Measurements from ENCODE around the gene TAS2R5. TPM values are rescaled to one million over a fixed set of nuclear protein-coding genes. Genes with fewer than 3 reads are reported as not detected.

Gene TAS2R5, protein sequence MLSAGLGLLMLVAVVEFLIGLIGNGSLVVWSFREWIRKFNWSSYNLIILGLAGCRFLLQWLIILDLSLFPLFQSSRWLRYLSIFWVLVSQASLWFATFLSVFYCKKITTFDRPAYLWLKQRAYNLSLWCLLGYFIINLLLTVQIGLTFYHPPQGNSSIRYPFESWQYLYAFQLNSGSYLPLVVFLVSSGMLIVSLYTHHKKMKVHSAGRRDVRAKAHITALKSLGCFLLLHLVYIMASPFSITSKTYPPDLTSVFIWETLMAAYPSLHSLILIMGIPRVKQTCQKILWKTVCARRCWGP
- 0.33 TPM for polyA plus RNA-seq (2012; ENCODE audit: insufficient read length, low read depth)

- no peak for TF ChIP-seq TAF1 (IDR thresholded peaks at IDR 0.05; ENCODE audit: borderline replicate concordance, insufficient read depth, low read length)
- no peak for TF ChIP-seq SIN3A (IDR thresholded peaks at IDR 0.05; ENCODE audit: borderline replicate concordance, insufficient read depth, low read length)
- TF ChIP-seq FOXP2 (optimal IDR thresholded peaks at IDR 0.05; ENCODE audit: borderline replicate concordance, extremely low read depth, extremely low read length, insufficient read depth), result no peak
- TF ChIP-seq POLR2AphosphoS5 (IDR thresholded peaks at IDR 0.05; ENCODE audit: low read depth, low read length), result no peak
- TF ChIP-seq, protein P1, sequence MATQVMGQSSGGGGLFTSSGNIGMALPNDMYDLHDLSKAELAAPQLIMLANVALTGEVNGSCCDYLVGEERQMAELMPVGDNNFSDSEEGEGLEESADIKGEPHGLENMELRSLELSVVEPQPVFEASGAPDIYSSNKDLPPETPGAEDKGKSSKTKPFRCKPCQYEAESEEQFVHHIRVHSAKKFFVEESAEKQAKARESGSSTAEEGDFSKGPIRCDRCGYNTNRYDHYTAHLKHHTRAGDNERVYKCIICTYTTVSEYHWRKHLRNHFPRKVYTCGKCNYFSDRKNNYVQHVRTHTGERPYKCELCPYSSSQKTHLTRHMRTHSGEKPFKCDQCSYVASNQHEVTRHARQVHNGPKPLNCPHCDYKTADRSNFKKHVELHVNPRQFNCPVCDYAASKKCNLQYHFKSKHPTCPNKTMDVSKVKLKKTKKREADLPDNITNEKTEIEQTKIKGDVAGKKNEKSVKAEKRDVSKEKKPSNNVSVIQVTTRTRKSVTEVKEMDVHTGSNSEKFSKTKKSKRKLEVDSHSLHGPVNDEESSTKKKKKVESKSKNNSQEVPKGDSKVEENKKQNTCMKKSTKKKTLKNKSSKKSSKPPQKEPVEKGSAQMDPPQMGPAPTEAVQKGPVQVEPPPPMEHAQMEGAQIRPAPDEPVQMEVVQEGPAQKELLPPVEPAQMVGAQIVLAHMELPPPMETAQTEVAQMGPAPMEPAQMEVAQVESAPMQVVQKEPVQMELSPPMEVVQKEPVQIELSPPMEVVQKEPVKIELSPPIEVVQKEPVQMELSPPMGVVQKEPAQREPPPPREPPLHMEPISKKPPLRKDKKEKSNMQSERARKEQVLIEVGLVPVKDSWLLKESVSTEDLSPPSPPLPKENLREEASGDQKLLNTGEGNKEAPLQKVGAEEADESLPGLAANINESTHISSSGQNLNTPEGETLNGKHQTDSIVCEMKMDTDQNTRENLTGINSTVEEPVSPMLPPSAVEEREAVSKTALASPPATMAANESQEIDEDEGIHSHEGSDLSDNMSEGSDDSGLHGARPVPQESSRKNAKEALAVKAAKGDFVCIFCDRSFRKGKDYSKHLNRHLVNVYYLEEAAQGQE (IDR thresholded peaks at IDR 0.05; ENCODE audit: insufficient read depth in 1 of 2, low read depth in 2 of 2, low read length in 2 of 2), result no peak
Observed at GRCh38 chr7:141789917-141790316, at the start of gene TAS2R5. Gene TAS2R5, plus strand, starts transcription at chr7:141790217. Its CDS starts 145 bp downstream, at chr7:141790362.

DNA sequence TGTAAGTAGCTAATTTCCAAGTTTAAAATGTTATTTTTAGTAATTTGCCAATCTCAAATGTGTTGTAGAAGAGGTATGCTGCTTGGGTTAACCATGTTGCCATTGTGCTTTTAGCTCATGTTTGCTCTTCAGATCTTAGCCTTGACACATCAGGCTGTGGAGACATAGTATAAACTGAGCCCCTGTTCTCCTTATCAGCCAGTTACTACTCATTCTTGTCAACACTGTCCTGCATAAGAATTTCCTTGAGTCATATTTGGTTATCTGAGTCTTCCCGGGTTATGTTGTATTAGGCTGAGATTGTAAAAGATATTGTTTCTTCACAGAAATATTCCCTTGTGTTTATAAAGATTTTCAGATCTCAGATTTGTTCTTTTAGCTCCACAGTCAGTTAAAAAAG, 47.8 kb upstream of the TAS2R5 start:
- TF ChIP-seq SIN3A (IDR thresholded peaks at IDR 0.05; ENCODE audit: borderline replicate concordance, insufficient read depth, low read length), result no peak
- TF ChIP-seq TAF1 (IDR thresholded peaks at IDR 0.05; ENCODE audit: borderline replicate concordance, insufficient read depth, low read length), result no peak
- no peak for TF ChIP-seq POLR2AphosphoS5 (IDR thresholded peaks at IDR 0.05; ENCODE audit: low read depth, low read length)

- TF ChIP-seq POLR2AphosphoS5 (IDR thresholded peaks at IDR 0.05; ENCODE audit: low read depth, low read length), result no peak
- TF ChIP-seq FOXP2 (optimal IDR thresholded peaks at IDR 0.05; ENCODE audit: borderline replicate concordance, extremely low read depth, extremely low read length, insufficient read depth), result no peak
- no peak for TF ChIP-seq TAF1 (IDR thresholded peaks at IDR 0.05; ENCODE audit: borderline replicate concordance, insufficient read depth, low read length)
- TF ChIP-seq, protein P1 (IDR thresholded peaks at IDR 0.05; ENCODE audit: insufficient read depth in 1 of 2, low read depth in 2 of 2, low read length in 2 of 2), result no peak
- no peak for TF ChIP-seq SIN3A (IDR thresholded peaks at IDR 0.05; ENCODE audit: borderline replicate concordance, insufficient read depth, low read length)
Observed at GRCh38 chr7:141744131-141744530, 45.9 kb upstream of the TAS2R5 start.

DNA sequence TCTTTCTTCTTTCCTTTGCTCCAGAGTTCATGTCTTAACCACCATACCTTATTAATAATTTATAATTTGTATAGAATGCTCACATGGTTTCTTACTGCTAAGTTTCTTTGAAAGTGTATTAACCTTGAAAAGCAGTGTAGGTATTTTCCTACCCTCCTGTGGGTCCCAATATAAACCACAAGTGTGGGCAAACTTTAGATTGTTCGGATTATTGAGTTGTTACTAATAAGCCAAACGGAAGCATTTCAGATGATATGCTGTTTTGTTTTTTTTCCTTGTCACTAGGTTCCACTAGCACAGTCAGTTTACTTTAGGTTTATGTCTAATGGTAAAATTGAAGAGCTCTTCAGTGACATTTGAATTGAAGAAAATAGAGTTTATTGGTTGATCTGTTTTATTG, 41.6 kb upstream of the TAS2R5 start:
- no peak for TF ChIP-seq SIN3A (IDR thresholded peaks at IDR 0.05; ENCODE audit: borderline replicate concordance, insufficient read depth, low read length)
- TF ChIP-seq FOXP2 (optimal IDR thresholded peaks at IDR 0.05; ENCODE audit: borderline replicate concordance, extremely low read depth, extremely low read length, insufficient read depth), result no peak
- TF ChIP-seq, protein P1 (IDR thresholded peaks at IDR 0.05; ENCODE audit: insufficient read depth in 1 of 2, low read depth in 2 of 2, low read length in 2 of 2), result no peak
- TF ChIP-seq POLR2AphosphoS5 (IDR thresholded peaks at IDR 0.05; ENCODE audit: low read depth, low read length), result no peak
- no peak for TF ChIP-seq TAF1 (IDR thresholded peaks at IDR 0.05; ENCODE audit: borderline replicate concordance, insufficient read depth, low read length)

DNA sequence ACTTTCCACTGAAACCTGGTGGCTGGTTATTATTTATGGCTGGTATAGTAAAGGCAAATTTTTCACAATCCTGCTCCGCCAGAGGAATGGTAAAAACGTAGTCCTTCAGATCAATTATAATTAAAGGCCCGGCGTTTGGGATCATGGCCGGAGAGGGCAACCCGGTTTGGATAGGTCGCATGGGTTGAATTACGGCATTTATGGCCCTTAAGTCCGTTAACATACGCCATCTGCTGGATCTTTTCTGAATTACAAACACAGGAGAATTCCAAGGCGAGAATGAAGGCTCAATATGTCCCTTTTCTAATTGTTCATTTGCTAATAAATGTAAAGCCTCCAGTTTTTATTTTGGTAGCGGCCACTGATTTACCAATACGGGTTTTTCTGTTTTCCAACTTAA, 37.4 kb upstream of the TAS2R5 start:
- TF ChIP-seq FOXP2 (optimal IDR thresholded peaks at IDR 0.05; ENCODE audit: borderline replicate concordance, extremely low read depth, extremely low read length, insufficient read depth), result no peak
- no peak for TF ChIP-seq TAF1 (IDR thresholded peaks at IDR 0.05; ENCODE audit: borderline replicate concordance, insufficient read depth, low read length)
- no peak for TF ChIP-seq POLR2AphosphoS5 (IDR thresholded peaks at IDR 0.05; ENCODE audit: low read depth, low read length)
- TF ChIP-seq SIN3A (IDR thresholded peaks at IDR 0.05; ENCODE audit: borderline replicate concordance, insufficient read depth, low read length), result no peak
- TF ChIP-seq, protein P1 (IDR thresholded peaks at IDR 0.05; ENCODE audit: insufficient read depth in 1 of 2, low read depth in 2 of 2, low read length in 2 of 2), result no peak
